Astrocyte of the spinal cord (primary cell): ENCODE data around the gene ANGPTL7.

ENCODE experiments used
- DNase-seq: peaks from one replicate; pipeline ENCODE4 v3.0.0; 2011; ENCODE audit warnings: low read depth, low spot score
- H3K4me3 ChIP-seq: 2 replicates; pipeline ENCODE4 v1.5.1; 2011; ENCODE audit warnings: low read depth, mild to moderate bottlenecking, low read length, moderate library complexity
- CTCF ChIP-seq: IDR thresholded peaks from 2 replicates; pipeline ENCODE4 v1.5.1; 2012; ENCODE audit warnings: low read depth, mild to moderate bottlenecking, low read length, inconsistent platforms
- in situ Hi-C: cut with HindIII; loops from 2 replicates; pipeline ENCODE4 v1.10.0; 2017; ENCODE audit warnings: low sequenced_read_pairs

The ANGPTL7 gene

GRCh38 chr1:11187494-11187893, 1.7 kb upstream of the ANGPTL7 start:
- no peak for TF ChIP-seq CTCF
- no peak for DNase-seq
- in situ Hi-C loops: no loop called here
- H3K4me3 ChIP-seq: no peak overlapping the region

GRCh38 chr1:11187931-11188330, 1.2 kb upstream of the ANGPTL7 start:
- H3K4me3 ChIP-seq: no peak overlapping the region
- no peak for DNase-seq
- in situ Hi-C loops: no loop called here
- TF ChIP-seq CTCF: no peak

- no peak for TF ChIP-seq CTCF
- DNase-seq: no peak
- in situ Hi-C loops: no loop called here
- H3K4me3 ChIP-seq: no peak overlapping the region
Measured at GRCh38 chr1:11188381-11188780, 774 bp upstream of the ANGPTL7 start.

GRCh38 chr1:11193376-11193775, 4.2 kb downstream of the ANGPTL7 start:
- no peak for DNase-seq
- TF ChIP-seq CTCF: no peak
- in situ Hi-C loops: no loop called here
- no peak overlapping the region for H3K4me3 ChIP-seq

GRCh38 chr1:11194407-11195176, 5.4 kb downstream of the ANGPTL7 start:
- H3K4me3 ChIP-seq: no peak overlapping the region
- no peak for DNase-seq
- in situ Hi-C loops: no loop called here
- TF ChIP-seq CTCF: no peak

- no peak overlapping the region for H3K4me3 ChIP-seq
- DNase-seq: no peak
- TF ChIP-seq CTCF: no peak
- in situ Hi-C loops: no loop called here
Measured at GRCh38 chr1:11196945-11197344, 7.8 kb downstream of the ANGPTL7 start.

- DNase-seq: no peak
- no peak for TF ChIP-seq CTCF
- in situ Hi-C loops: no loop called here
- H3K4me3 ChIP-seq: no peak overlapping the region
Measured at GRCh38 chr1:11197359-11197758, 8.2 kb downstream of the ANGPTL7 start.
